Erythroblast (primary cell): ENCODE results near the gene NNT.

Experiments
- GATA1 ChIP-seq: IDR thresholded peaks from 2 replicates; pipeline ENCODE4 v1.6.1; 2011; ENCODE audit warnings: low read depth, mild to moderate bottlenecking, control low read depth, low read length, moderate library complexity
- POLR2A ChIP-seq: IDR thresholded peaks from 2 replicates; pipeline ENCODE4 v1.6.1; 2011; ENCODE audit warnings: mild to moderate bottlenecking, low read length

GRCh38 chr5:43563321-43563720 is 39.7 kb upstream of the NNT start:
- TF ChIP-seq POLR2A (no peak), GATA1 (no peak)
